ENCODE data around the gene RALGAPA2. TPM values are rescaled to one million over a fixed set of nuclear protein-coding genes. Genes with fewer than 3 reads are reported as not detected.
"Not testable (repeated sequence)": the region's sequence is repeated elsewhere in the genome, so short reads cannot be mapped to it uniquely, and the experiment has no call there.

RALGAPA2 gene
- total RNA-seq, 4 donors from 2014 or later, result 35.1 to 109 (median 59.6) TPM

GRCh38 chr20:20549704-20550103 is 162.7 kb downstream of the RALGAPA2 start:
- no peak for DNase-seq (ENCODE audit: low spot score)
- TF ChIP-seq, protein P1, sequence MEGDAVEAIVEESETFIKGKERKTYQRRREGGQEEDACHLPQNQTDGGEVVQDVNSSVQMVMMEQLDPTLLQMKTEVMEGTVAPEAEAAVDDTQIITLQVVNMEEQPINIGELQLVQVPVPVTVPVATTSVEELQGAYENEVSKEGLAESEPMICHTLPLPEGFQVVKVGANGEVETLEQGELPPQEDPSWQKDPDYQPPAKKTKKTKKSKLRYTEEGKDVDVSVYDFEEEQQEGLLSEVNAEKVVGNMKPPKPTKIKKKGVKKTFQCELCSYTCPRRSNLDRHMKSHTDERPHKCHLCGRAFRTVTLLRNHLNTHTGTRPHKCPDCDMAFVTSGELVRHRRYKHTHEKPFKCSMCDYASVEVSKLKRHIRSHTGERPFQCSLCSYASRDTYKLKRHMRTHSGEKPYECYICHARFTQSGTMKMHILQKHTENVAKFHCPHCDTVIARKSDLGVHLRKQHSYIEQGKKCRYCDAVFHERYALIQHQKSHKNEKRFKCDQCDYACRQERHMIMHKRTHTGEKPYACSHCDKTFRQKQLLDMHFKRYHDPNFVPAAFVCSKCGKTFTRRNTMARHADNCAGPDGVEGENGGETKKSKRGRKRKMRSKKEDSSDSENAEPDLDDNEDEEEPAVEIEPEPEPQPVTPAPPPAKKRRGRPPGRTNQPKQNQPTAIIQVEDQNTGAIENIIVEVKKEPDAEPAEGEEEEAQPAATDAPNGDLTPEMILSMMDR (IDR thresholded peaks at IDR 0.05), result no peak
- no peak for ATAC-seq (ENCODE audit: low FRiP score)

GRCh38 chr20:20549267-20549612 is 163.2 kb downstream of the RALGAPA2 start:
- ATAC-seq (ENCODE audit: low FRiP score) (no peak), DNase-seq (ENCODE audit: low spot score) (no peak)
- TF ChIP-seq, protein P1 (IDR thresholded peaks at IDR 0.05), result no peak

- ATAC-seq (ENCODE audit: low FRiP score) (no peak), DNase-seq (ENCODE audit: low spot score) (no peak)
- TF ChIP-seq, protein P1 (IDR thresholded peaks at IDR 0.05), result no peak
These were observed 163.7 kb downstream of the RALGAPA2 start for GRCh38 chr20:20548527-20549266.

DNA sequence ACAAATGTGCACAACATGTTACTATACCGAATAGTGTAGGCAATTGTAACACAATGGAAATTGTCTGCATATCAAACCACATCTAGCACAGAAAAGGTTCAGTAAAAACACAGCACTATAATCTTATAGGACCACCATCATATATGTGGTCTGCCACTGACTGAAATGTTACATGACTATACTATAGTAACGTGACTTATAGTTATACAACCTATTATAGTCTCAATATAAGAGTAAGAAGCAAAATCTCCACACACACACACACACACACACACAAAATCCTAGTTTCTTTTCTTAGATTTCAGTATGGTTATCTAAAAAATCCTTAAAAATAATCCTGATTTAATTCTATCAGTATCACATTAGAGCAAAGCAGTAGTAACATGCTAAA is 164.6 kb downstream of the RALGAPA2 start:
- TF ChIP-seq, protein P1 (IDR thresholded peaks at IDR 0.05), result no peak
- ATAC-seq (ENCODE audit: low FRiP score), result no peak
- no peak for DNase-seq (ENCODE audit: low spot score)

GRCh38 chr20:20547221-20547875 is 165.1 kb downstream of the RALGAPA2 start:
- TF ChIP-seq, protein P1 (IDR thresholded peaks at IDR 0.05), result no peak
- ATAC-seq (ENCODE audit: low FRiP score), result no peak
- no peak for DNase-seq (ENCODE audit: low spot score)

GRCh38 chr20:20546402-20546801 is 166.0 kb downstream of the RALGAPA2 start:
- TF ChIP-seq, protein P1 (IDR thresholded peaks at IDR 0.05), result no peak
- DNase-seq (ENCODE audit: low spot score) (no peak), ATAC-seq (ENCODE audit: low FRiP score) (no peak)

DNA sequence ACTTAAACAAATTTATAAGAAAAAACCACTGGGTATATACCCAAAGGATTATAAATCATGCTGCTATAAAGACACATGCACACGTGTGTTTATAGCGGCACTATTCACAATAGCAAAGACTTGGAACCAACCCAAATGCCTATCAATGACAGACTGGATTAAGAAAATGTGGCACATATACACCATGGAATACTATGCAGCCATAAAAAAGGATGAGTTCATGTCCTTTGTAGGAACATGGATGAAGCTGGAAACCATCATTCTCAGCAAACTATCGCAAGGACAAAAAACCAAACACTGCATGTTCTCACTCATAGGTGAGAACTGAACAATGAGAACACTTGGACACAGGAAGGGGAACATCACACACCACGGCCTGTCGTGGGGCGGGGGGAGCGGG is 169.1 kb downstream of the RALGAPA2 start:
- DNase-seq (ENCODE audit: low spot score); ATAC-seq (ENCODE audit: low FRiP score): not testable (repeated sequence)
